Activated T-helper 2 cell treated with anti-CD3 and anti-CD28 coated beads, Interferon-gamma antibody, Interleukin-2, Interleukin-4, amounts not matched to agents 10 μg/mL and 5 μg/mL and 100 μg/mL, durations not matched to agents 14 hours and 24 hours and 36 hours (primary cell): ENCODE data around the gene STX16. TPM values are rescaled to one million over a fixed set of nuclear protein-coding genes. Genes with fewer than 3 reads are reported as not detected.

ENCODE experiments used
- DNase-seq: peaks from one replicate; pipeline ENCODE4 v3.0.0; 2021; ENCODE audit warnings: low spot score
- H3K27ac Mint-ChIP-seq: one replicate; pipeline ENCODE4 v1.8.0; 2021; ENCODE audit warnings: mixed read lengths
- H3K27me3 Mint-ChIP-seq: one replicate; pipeline ENCODE4 v1.8.0; 2021; ENCODE audit warnings: low read depth, mixed read lengths
- H3K36me3 Mint-ChIP-seq: one replicate; pipeline ENCODE4 v1.8.0; 2021; ENCODE audit warnings: low read depth, mixed read lengths
- H3K4me1 Mint-ChIP-seq: one replicate; pipeline ENCODE4 v1.8.0; 2021; ENCODE audit warnings: low read depth, mixed read lengths
- H3K4me3 Mint-ChIP-seq: one replicate; pipeline ENCODE4 v1.8.0; 2021; ENCODE audit warnings: low read depth, mild to moderate bottlenecking, moderate library complexity, mixed read lengths
- H3K9me3 Mint-ChIP-seq: one replicate; pipeline ENCODE4 v1.8.0; 2021; ENCODE audit warnings: mixed read lengths
- intact Hi-C: fragments of 100-400 bp; cut with micrococcal nuclease; formaldehyde crosslinking; loops from one replicate; pipeline ENCODE4 v1.15.1; 2023
- total RNA-seq: library from RNA; stranded (reverse); gene quantifications from 2 replicates; pipeline ENCODE4 v1.2.3, GENCODE V29; 2022

STX16 gene
- total RNA-seq, 1 donor from 2014 or later = 103 TPM

GRCh38 chr20:58697201-58697866 is 46.3 kb downstream of the STX16 start:
- no peak overlapping the region for H3K27ac Mint-ChIP-seq
- no peak overlapping the region for H3K4me3 Mint-ChIP-seq
- H3K36me3 Mint-ChIP-seq = peaks cover 22% of the 10 kb centered on the region
- no peaks in the 10 kb centered on the region for H3K27me3 Mint-ChIP-seq
- no peaks in the 10 kb centered on the region for H3K9me3 Mint-ChIP-seq
- DNase-seq = no peak
- H3K4me1 Mint-ChIP-seq = peaks cover 19% of the 10 kb centered on the region
- intact Hi-C loops = no loop called here

- DNase-seq = no peak
- H3K27me3 Mint-ChIP-seq = no peaks in the 10 kb centered on the region
- intact Hi-C loops = no loop called here
- peaks cover 29% of the 10 kb centered on the region for H3K36me3 Mint-ChIP-seq
- peaks cover 19% of the 10 kb centered on the region for H3K4me1 Mint-ChIP-seq
- H3K9me3 Mint-ChIP-seq = no peaks in the 10 kb centered on the region
- H3K27ac Mint-ChIP-seq = peak overlapping the region; percentile 23
- H3K4me3 Mint-ChIP-seq = no peak overlapping the region
Measured at GRCh38 chr20:58697867-58698703, 47.0 kb downstream of the STX16 start.

GRCh38 chr20:58698741-58699622 is 47.9 kb downstream of the STX16 start:
- Mint-ChIP-seq H3K27ac (no peak overlapping the region), H3K4me3 (no peak overlapping the region), H3K27me3 (no peaks in the 10 kb centered on the region), H3K4me1 (peaks cover 16% of the 10 kb centered on the region), H3K36me3 (peaks cover 38% of the 10 kb centered on the region), H3K9me3 (no peaks in the 10 kb centered on the region)
- intact Hi-C loops = no loop called here
- no peak for DNase-seq

- intact Hi-C loops = loop anchor here (10.0 kb wide), 1 partner anchor 115 kb away; no protein-coding TSS in a partner anchor
Measured at GRCh38 chr20:58699623-58700107, 48.6 kb downstream of the STX16 start.

GRCh38 chr20:58700121-58700821 is 49.2 kb downstream of the STX16 start:
- intact Hi-C loops = loop anchor here (10.0 kb wide), 1 partner anchor 115 kb away; no protein-coding TSS in a partner anchor
- Mint-ChIP-seq H3K27ac (peak overlapping the region; percentile 90), H3K4me3 (no peak overlapping the region)

More at GRCh38 chr20:58699623-58700107, 48.6 kb downstream of the STX16 start:
- Mint-ChIP-seq H3K27ac (peak overlapping the region; percentile 90), H3K27me3 (no peaks in the 10 kb centered on the region), H3K4me3 (no peak overlapping the region), H3K9me3 (no peaks in the 10 kb centered on the region), H3K36me3 (peaks cover 42% of the 10 kb centered on the region), H3K4me1 (peaks cover 12% of the 10 kb centered on the region)
- no peak for DNase-seq

GRCh38 chr20:58700823-58701222 is 49.7 kb downstream of the STX16 start:
- Mint-ChIP-seq H3K4me1 (peaks cover 12% of the 10 kb centered on the region), H3K27ac (peak overlapping the region; percentile 90), H3K4me3 (no peak overlapping the region), H3K27me3 (no peaks in the 10 kb centered on the region), H3K9me3 (no peaks in the 10 kb centered on the region), H3K36me3 (peaks cover 49% of the 10 kb centered on the region)
- DNase-seq = no peak
- intact Hi-C loops = loop anchor here (10.0 kb wide), 1 partner anchor 114 kb away; no protein-coding TSS in a partner anchor

More at GRCh38 chr20:58700121-58700821, 49.2 kb downstream of the STX16 start:
- Mint-ChIP-seq H3K27me3 (no peaks in the 10 kb centered on the region), H3K36me3 (peaks cover 44% of the 10 kb centered on the region), H3K4me1 (peaks cover 12% of the 10 kb centered on the region), H3K9me3 (no peaks in the 10 kb centered on the region)
- DNase-seq = no peak

- DNase-seq = no peak
- intact Hi-C loops = loop anchor here (10.0 kb wide), 1 partner anchor 113 kb away; no protein-coding TSS in a partner anchor
- Mint-ChIP-seq H3K4me1 (peaks cover 12% of the 10 kb centered on the region), H3K27ac (no peak overlapping the region), H3K27me3 (no peaks in the 10 kb centered on the region), H3K9me3 (no peaks in the 10 kb centered on the region), H3K36me3 (peaks cover 51% of the 10 kb centered on the region), H3K4me3 (no peak overlapping the region)
Measured at GRCh38 chr20:58701431-58702160, 50.5 kb downstream of the STX16 start.

GRCh38 chr20:58702161-58702510 is 51.1 kb downstream of the STX16 start:
- intact Hi-C loops = loop anchor here (10.0 kb wide), 1 partner anchor 113 kb away; no protein-coding TSS in a partner anchor
- H3K36me3 Mint-ChIP-seq = peaks cover 51% of the 10 kb centered on the region
- DNase-seq = no peak

GRCh38 chr20:58702859-58703648 is 52.0 kb downstream of the STX16 start:
- Mint-ChIP-seq H3K9me3 (no peaks in the 10 kb centered on the region), H3K4me1 (peaks cover 12% of the 10 kb centered on the region), H3K27ac (no peak overlapping the region), H3K27me3 (no peaks in the 10 kb centered on the region), H3K36me3 (peaks cover 48% of the 10 kb centered on the region), H3K4me3 (no peak overlapping the region)
- DNase-seq = no peak
- intact Hi-C loops = loop anchor here (10.0 kb wide), 1 partner anchor 112 kb away; no protein-coding TSS in a partner anchor

More at GRCh38 chr20:58702161-58702510, 51.1 kb downstream of the STX16 start:
- Mint-ChIP-seq H3K4me1 (peaks cover 12% of the 10 kb centered on the region), H3K4me3 (no peak overlapping the region), H3K27me3 (no peaks in the 10 kb centered on the region), H3K27ac (no peak overlapping the region), H3K9me3 (no peaks in the 10 kb centered on the region)

- no peak for DNase-seq
- H3K27ac Mint-ChIP-seq = no peak overlapping the region
- H3K4me1 Mint-ChIP-seq = peaks cover 12% of the 10 kb centered on the region
- intact Hi-C loops = loop anchor here (10.0 kb wide), 1 partner anchor 111 kb away; no protein-coding TSS in a partner anchor
- peaks cover 41% of the 10 kb centered on the region for H3K36me3 Mint-ChIP-seq
- no peaks in the 10 kb centered on the region for H3K9me3 Mint-ChIP-seq
- H3K4me3 Mint-ChIP-seq = no peak overlapping the region
- H3K27me3 Mint-ChIP-seq = no peaks in the 10 kb centered on the region
Measured at GRCh38 chr20:58703765-58704371, 52.8 kb downstream of the STX16 start.
